ENCODE measurements around the gene CNRIP1.
"Not testable (repeated sequence)": the region's sequence is repeated elsewhere in the genome, so short reads cannot be mapped to it uniquely, and the experiment has no call there.

The CNRIP1 gene

DNA sequence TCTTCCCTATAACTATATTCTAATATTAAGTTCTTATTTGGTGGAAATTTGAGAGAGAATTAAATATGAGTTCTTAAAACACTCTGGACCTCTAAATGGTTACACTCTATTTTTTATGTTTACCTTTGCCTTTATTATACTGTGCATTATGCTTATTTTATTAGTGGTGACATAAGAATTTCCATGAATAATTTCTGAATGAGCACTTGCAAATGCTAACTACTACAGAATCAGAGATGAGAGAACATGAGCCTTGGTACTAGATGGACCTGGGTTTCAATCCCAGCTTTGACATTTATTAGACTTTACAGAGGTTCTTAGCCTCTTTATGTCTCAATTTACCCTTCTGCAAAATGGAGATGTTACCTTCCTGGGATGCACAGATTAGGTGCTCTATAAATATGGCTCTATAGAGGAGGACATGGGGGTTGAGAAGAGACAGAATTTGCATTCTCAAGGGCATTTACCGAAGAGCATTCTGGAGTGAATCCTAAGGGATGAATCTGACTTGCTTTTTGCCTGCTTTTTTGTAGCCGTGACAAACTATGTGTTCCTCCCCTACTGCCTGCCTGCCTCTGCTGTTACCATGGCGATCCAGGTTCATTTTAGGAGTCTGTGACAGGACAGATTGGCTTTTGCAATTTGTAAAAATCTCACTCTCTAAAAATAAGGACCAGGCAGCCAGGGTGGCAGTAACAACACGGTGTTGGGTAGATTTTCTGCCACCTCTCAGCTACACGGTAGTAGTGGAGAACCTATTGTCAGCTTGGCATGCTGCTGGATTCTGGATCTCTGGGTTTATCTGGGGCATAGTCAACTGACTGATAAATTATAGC, 20.7 kb upstream of the CNRIP1 start:
- DNase-seq (ENCODE audit: low read depth), result no peak

DNA sequence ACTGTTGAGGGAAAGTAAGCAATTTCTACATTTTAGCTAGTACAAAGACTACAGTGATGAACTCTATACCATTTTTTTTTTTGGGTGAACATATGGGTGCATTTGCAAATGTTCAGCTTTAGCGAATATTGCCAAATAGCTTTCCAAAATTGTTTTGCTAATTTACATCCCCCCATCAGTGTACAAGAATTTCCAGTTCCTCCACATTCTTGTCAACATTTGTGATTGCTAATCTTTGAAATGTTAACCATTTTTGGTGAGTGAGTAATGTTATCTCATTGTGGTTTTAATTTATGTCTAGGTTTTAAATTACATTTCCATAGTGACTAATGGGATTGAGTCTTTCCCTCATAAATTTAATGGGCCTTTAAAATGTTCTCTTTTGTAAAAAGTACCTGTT, 16.4 kb upstream of the CNRIP1 start:
- DNase-seq (ENCODE audit: low read depth), result no peak

DNA sequence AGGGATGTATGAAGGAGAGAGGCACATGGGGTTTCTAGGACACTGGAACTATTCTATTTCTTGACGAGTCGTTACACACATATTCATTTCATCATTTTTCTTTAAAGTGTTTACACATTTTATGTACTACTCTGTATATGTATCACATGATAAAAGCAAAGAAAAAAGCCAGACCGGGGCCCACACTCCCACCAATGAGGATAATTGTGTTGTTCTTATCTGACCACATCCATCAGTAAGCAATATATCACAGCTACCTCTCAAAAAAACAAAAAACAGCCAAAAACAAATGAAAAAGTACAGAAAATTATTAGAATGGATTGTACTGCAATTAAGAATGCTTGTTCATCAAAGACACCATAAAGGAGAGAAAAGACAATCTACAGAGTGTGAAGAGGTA, 14.2 kb upstream of the CNRIP1 start:
- no peak for DNase-seq (ENCODE audit: low read depth)

DNA sequence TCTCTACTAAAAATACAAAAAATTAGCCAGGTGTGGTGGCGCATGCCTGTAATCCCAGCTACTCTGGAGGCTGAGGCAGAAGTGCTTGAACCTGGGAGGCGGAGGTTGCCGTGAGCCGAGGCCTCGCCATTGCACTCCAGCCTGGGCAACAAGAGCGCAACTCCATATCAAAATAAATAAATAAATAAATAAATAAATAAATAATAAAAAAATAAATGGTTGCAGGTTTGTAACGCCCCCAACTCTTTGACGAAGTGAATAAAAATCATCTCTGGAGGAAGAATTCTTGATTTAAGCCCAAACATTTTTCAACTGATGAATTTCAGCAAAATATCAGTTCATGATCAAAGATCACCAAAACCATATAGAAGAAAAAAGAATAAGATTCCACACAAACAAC, 13.3 kb upstream of the CNRIP1 start:
- DNase-seq (ENCODE audit: low read depth), result no peak

DNA sequence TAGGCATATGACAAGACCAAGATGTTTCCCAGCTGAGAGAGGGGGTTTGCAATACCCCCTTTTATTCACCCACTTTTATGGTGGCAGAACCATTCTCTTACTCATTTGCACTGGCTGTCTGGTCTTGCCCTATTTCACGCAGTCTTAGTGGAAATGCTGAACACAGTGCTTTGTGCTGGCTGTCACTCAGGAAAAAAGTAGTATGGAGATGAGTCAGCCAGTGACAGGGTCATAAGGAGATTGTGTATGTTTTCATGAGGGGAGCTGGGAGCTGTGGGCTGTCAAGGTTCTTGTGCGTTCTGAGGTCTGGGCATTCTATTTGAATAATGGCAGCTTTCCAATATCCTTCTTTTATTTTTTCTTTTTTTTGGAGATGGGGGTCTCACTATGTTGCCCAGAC, 10.9 kb upstream of the CNRIP1 start:
- no peak for DNase-seq (ENCODE audit: low read depth)

DNA sequence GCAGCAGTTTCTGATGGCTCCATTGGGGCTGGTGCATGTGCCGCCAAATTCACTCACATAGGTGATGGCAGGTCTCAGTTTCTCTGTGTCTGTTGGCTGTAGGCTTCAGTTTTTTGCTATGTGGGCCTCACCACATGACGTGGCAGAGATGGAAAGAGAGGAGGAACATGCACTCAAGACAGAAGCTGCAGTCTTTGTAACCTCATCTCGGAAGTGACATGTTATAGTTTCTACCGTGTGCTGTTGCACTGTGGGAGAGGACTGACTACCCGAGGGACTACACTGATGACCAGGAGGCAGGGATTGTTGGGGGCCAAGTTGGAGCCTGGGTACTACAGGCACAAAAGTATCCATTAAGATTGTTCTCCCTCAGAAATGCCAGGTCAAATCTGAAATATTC, 9.2 kb upstream of the CNRIP1 start:
- no peak for DNase-seq (ENCODE audit: low read depth)

DNA sequence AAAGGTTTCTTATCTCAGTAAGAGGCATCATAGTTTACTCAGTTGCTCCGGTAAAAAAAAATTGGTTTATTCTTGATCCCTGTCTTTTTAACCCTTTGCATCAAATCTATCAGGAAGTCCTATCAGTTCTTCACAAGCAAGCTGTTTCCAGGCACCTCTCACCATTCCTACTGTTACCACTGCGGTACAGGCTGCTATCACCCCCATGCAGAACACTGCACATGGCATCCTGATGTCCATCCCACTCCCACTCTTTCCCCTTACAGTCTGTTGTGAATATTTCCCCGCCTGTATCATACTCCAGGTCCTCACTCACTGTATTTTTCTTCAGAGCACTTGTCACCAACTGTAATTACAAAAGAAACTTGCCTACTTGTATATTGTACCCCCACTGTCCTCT, 5.3 kb upstream of the CNRIP1 start:
- no peak for DNase-seq (ENCODE audit: low read depth)

DNA sequence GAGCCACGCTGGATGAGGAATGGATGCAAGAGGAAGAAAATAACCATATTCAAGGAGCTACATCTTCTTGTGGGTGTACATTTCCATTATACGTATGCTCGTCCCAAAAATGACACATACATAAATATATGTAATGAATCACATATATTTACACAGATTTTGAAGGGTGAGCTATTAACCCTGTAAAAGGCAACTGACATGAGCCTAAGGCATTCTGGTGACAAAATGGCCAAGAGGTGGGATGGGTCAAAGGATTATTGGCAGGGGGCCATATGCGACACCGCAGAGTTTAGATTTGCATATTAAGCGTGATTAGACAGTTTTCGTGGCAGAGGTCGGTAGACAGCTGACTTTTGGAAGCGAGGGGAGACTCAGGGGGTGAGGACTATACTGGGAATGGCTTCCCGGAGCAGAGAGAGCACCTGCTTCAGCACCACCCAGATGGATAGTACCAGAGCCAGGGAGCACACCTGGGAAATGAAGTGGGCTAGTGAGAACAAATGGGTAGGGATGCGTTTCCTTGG, 431 bp upstream of the CNRIP1 start:
- no peak for DNase-seq (ENCODE audit: low read depth)

DNA sequence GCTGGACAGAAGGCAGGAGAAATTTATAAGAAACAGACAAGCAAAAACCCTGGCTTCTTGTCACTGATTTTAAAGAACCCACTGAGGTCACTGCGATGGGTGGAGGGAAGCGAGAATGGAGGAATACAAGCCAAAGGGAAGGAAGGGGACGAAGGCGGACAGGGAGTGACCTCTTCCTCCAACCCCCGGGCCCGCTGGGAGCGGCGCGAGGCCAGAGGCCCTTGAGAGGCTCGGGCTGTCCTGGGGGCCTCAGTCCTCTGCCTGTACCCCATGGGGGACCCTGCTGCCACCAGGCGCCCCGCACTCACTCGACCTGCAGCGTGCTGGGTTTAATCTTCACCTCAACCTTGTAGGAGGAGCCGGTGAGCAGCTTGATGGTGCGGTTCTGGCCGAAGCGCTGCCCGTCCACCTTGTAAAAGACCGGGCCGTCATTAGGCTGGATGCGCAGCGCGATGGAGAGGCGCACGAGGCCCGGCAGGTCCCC, 793 bp downstream of the CNRIP1 start:
- no peak for DNase-seq (ENCODE audit: low read depth)

DNA sequence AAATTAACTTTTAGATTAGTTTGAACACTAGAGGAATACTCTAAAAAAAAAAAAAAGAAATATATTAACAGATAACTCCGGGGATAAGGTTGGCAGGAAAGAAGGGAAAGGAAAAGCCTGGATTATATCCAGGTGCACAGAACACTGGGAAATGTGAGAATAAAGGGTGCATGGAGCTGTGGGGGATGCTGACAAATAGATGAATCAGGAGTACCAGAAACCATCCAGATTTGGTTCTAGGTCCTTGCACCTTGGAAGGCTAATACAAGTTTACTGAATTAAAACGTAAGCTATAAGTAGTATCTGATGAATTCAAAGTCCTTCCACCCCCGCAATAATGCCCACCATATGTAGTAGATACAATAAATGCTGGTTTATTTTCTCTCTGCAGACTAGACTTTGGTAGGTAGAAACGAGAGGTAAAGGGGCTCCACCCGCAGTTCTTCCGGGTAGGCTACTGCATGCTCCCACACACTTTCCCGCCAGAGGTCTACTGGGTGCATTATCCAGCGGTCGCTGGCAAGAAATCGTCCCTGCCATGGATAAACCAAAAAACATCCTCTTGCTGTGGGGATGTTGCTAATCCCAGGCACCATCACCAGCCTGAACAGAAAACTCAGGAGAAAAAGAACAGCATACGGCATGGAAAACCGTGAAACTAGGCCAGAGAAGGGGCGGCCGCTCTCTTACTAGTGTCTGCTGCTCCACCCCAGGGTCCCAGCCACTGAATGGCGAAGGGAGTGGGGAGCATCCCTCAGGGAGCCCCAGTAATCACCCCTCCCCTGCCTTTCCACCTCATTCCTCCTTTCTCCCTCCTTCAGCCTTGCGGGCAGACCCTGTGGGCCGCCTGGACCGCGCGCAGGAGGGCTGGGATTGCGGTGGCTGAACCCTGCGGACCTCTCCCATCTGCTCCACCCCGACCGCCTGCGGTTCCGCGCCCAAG, 1.5 kb downstream of the CNRIP1 start:
- DNase-seq (ENCODE audit: low read depth), result no peak

DNA sequence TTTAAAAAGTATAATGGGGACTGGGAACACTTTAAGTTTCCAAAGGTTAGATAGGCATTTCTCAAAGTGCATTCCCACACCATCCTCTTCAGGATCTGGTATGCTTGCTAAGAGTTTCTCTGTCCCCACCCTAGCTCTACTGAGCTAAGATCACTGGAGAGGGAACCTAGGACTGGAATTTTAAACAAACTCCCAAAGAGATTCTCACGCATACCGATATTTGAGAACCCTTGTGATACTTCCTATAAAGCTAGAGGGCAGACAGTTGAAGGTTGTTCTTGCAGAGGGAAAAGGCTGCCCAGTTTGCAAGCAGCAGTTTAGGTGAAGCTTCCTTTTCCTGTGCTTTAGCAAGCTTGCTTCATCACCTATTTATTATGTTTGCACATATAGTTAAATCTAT, 3.6 kb downstream of the CNRIP1 start:
- DNase-seq (ENCODE audit: low read depth), result no peak

DNA sequence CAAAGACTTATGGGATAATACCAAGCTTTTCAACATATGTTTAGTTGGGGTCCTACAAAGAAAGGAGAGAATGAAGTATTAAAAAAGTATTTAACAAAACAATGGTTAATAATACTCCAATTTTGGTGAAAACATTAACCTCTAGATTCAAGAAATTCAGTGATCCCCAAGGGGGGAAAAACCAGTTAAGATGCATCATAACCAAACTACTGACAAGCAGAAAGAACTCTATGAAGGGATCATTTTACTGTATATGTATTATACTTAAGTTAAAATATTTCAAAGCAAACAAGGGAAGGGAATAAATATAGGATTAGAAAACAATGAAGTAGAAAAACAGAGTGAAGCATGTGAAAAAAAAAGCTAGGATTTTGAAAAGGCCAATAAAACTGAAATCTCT, 8.7 kb downstream of the CNRIP1 start:
- no peak for DNase-seq (ENCODE audit: low read depth)

DNA sequence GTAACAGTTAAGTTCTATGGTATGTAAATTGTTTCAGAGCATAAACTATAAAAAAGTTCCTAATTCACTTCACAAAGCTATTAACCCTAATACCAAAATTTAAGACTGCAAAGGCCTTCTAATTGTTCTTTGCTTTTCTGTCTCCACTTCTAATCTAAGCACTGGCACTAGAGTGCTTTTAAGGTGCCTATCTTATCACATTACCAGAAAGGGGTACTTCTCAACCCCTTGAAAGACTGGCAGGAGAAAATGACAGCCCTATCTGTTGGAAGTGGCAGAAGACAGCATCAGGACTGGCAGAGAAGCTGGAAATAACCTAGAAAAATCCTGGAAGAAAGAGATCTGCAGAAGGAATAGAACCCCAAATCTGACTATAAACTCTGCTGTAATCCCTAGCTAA, 10.3 kb downstream of the CNRIP1 start:
- DNase-seq (ENCODE audit: low read depth), result no peak

DNA sequence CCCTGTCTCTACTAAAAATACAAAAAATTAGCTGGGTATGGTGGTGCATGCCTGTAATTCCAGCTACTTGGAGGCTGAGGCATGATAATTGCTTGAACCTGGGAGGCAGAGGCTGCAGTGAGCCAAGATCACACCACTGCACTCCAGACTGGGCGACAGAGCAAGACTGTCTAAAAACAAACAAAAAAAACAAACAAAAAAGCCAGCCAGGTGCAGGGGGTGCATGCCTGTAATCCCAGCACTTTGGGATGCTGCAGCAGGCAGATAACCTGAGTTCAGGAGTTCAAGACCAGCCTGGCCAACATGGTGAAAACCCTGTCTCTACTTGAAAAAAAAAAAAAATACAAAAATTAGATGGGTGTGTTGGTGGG, 15.9 kb downstream of the CNRIP1 start:
- DNase-seq (ENCODE audit: low read depth), result not testable (repeated sequence)

DNA sequence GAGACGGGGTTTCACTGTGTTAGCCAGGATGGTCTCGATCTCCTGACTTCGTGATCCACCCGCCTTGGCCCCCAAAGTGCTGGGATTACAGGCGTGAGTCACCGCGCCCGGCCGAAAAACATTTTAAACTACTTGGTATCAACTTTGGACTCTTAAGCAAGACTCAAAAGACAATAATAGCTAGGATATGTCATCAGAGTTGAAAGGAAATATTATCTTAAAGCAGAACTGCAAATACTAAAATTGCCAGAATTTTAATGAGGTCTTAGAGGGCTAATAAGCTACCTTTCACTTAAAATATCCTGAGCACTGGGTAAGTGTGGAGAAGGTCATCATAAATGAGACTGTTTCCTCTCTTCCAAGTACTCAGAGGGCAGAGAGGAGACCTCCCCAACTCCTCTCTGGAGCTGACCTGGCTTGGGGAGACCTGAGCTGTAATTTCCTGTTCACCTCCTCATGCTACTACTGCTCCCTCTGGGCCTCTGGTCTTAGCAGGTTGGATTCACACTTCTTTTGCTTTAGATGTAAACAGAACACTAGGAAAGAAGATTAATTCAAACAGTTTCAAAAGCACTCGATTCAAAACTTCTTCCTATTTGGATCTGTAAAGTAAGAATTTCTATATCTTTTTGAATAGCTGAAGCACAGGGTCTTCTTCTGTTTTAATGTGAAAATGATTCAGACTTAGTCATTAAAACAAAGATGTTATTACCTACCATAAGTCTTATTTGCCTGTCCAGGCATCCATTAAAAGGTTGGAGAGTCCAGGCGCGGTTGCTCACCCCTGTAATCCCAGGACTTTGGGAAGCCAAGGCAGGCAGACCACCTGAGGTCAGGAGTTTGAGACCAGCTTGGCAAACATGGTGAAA, 16.5 kb downstream of the CNRIP1 start:
- DNase-seq (ENCODE audit: low read depth), result no peak

DNA sequence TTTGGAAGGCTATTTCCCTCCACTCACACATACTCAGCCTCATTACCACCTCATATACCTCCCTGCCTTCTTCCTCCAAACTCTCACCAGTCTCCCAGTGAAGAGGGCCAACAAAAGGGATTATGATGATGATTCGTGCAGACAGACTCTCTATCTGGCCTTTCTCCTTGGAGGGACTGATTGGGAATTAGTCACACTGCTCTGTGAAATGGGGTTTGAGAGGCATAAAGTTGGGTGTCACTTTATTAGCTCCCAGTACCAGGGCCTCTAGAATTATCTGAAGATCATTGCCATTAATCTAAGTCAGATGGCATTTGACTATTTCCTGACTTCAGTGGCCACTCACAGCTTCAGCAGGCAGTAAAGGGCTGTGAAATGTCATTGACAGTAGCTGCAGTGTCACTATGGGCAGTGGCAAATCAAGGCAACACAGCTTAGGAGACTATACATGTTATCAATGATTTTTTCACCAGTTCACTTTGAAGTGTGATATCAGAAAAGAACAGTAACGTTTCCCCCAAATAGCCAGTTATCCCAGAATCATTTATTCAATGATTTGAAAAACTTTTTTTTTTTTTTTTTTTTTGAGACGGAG, 17.4 kb downstream of the CNRIP1 start:
- DNase-seq (ENCODE audit: low read depth), result no peak

DNA sequence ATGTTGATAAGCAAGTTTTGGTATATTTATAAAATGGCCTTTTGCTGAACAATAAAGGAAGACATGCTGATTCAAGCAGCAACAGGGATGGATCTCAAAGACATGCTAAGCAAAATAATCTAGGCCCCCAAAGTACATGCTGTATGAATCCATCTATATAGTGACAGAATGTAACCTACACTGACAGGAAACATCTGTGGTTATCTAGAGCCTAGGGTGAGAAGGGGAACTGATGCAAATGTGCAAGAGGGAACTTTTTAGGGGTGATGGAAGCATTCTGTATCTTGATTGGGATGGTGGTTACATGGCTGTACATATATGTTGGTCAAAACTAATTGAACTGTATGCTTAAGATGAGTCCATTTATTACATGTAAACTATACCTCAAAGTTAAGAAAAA, 24.2 kb downstream of the CNRIP1 start:
- no peak for DNase-seq (ENCODE audit: low read depth)

DNA sequence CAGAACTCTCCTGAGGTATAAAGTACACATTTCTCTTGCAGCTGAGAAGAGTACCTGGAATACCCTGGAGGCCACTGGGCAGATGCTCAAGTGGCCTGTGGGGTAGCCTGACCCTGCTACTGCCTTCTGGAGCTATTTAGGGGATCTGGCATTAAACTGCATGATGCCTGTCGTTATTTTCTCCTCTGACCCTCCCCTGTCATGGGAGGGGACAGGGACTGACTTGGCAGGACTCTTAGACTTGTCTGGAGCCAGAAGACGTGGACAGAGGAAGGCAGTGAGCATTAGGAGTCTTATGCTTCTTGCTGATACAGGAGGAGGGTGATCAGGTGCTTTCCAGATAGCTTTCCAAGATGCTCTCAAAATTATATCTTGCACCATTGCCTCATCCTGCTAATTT, 24.8 kb downstream of the CNRIP1 start:
- DNase-seq (ENCODE audit: low read depth), result no peak

DNA sequence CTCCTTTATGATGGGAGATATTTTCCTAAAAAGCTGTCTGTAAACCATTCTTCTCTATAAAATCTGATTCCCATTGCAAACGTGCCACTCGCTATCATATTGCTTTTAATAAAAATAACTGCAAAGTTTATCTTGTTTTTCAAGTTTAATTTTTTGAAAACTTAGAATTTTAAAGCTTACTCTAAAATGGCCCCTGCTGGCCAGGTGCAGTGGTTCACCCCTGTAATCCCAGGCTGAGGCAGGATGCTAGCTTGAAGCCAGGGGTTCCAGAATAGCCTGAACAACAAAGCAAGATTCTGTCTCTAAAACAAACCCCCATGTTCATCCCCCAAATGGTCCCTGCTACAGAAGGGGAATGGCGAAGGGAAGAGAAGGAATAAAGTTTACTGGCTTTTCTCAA, 25.6 kb downstream of the CNRIP1 start:
- no peak for DNase-seq (ENCODE audit: low read depth)

DNA sequence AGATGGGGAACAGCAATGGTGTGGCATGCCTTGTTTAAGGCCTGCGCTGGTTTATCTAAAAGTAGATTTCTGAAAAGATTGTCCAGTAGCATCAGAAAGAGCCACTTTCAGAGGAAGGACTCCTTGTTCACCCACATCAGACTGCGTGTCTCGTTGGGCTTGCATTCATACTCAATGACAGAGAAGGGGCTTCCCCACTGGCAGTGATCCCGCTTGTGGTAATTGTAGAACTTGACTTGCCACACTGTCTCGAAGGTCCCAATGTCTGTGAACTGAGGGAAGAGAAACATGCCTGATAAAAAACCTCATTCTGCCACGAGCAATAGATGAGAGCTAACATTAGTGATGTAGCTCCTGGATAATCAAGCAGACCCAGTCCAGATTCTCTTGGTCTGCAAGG, 26.0 kb downstream of the CNRIP1 start:
- no peak for DNase-seq (ENCODE audit: low read depth)

DNA sequence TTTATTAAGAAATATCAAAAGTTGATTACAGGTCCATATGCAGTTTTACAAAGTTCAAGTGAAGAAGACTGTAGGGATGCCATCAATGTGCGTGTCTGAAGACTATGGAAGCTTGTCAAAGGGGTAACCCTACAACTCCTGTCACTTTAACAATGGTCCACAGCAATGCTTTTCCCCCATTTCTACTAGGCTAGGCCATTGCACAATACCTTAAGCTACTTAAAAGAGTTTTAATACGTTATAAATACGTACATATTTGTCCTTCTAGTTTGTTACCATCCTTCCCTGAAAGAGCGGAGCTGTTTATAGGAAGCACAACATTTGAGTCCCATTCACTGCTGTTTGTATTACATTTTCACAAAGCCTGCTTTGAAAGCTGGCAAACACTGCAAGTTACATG, 26.7 kb downstream of the CNRIP1 start:
- no peak for DNase-seq (ENCODE audit: low read depth)
